HepG2 (cell line): ENCODE data around the gene LAMP1. TPM values are rescaled to one million over a fixed set of nuclear protein-coding genes. Genes with fewer than 3 reads are reported as not detected.
"Not testable (repeated sequence)": the region's sequence is repeated elsewhere in the genome, so short reads cannot be mapped to it uniquely, and the experiment has no call there.

Source experiments
- ATAC-seq: fragments of 200-7000 bp; cut with Tn5 transposase; 3 replicates; pipeline ENCODE4 v1.9.1; 2020; ENCODE audit warnings: mild to moderate bottlenecking, moderate library complexity
- BruUV-seq: library from RNA; stranded (reverse); fragments of 400-500 nt; replicated peaks from 2 replicates; lab custom pipeline; 2021; lab: Mats Ljungman, UMichigan
- CTCF ChIA-PET: fragments of 300-600 bp; formaldehyde crosslinking; extraction: SDS; loops from one replicate; lab custom pipeline; 2021; ENCODE audit warnings: low total read pairs, inconsistent platforms, low intra/inter-chr PET ratio; lab: Yijun Ruan, JAX
- POLR2A ChIA-PET: fragments of 350-600 bp; sonication (Branson Sonifier 250); formaldehyde crosslinking; loops from one replicate; lab custom pipeline; 2020; ENCODE audit warnings: antibody characterized with exemption, inconsistent platforms; lab: Yijun Ruan, JAX
- DNase-seq: peaks from one replicate; pipeline ENCODE4 v3.0.0-alpha.2; 2015; ENCODE audit warnings: low spot score
- FAIRE-seq: peaks from 3 replicates; lab custom pipeline; 2011; peaks lifted over from hg19 to GRCh38; lab: Jason Lieb, UNC
- H2AFZ ChIP-seq: one replicate; pipeline ENCODE4 v1.6.1; 2011; ENCODE audit warnings: low read length, inconsistent platforms
- H3K27ac ChIP-seq: fragments of 300-600 bp; 3 replicates; pipeline ENCODE4 v1.8.0; 2011; ENCODE audit warnings: mixed run types, mild to moderate bottlenecking, mixed read lengths, low read length, inconsistent platforms; ENCODE audit not compliant: insufficient read depth; ENCODE audit errors: extremely low read length
- H3K27me3 ChIP-seq, 2 experiments: fragments of 200-600 bp in 1 of 2; 2 replicates in 1 of 2; 3 replicates in 1 of 2; pipeline versions ENCODE4 v1.6.0 to v1.8.0; 2011; ENCODE audit warnings: low read length in 2 of 2, mild to moderate bottlenecking in 2 of 2, moderate library complexity in 2 of 2, inconsistent platforms in 1 of 2; ENCODE audit not compliant: insufficient read depth in 2 of 2, control insufficient read depth in 1 of 2
- H3K36me3 ChIP-seq, 2 experiments: fragments of 200-600 bp in 1 of 2; replicated peaks in 1 of 2; 2 replicates in 1 of 2; 3 replicates in 1 of 2; pipeline versions ENCODE4 v1.5.1 to v1.8.0; 2011; ENCODE audit warnings: low read length in 2 of 2, inconsistent platforms in 1 of 2; ENCODE audit not compliant: insufficient read depth in 2 of 2, control insufficient read depth in 1 of 2
- H3K4me1 ChIP-seq: 2 replicates; pipeline ENCODE4 v1.5.1; 2012; ENCODE audit warnings: low read length, inconsistent platforms; ENCODE audit not compliant: insufficient read depth
- H3K4me2 ChIP-seq: 2 replicates; pipeline ENCODE4 v1.6.0; 2011; ENCODE audit warnings: low read depth, low read length, inconsistent platforms
- H3K4me3 ChIP-seq, 3 experiments: fragments of 200-600 bp in 1 of 3; sonication (generic), shearing (Covaris generic) in 1 of 3; replicated peaks in 1 of 3; 2 replicates each; pipeline ENCODE4 v1.5.1; 2011 to 2016; ENCODE audit warnings: low read length in 3 of 3, inconsistent platforms in 2 of 3, low read depth in 2 of 3, mild to moderate bottlenecking in 2 of 3, control low read depth in 1 of 3, mixed read lengths in 1 of 3; ENCODE audit not compliant: insufficient read depth in 1 of 3
- H3K79me2 ChIP-seq: one replicate; pipeline ENCODE4 v1.6.1; 2011; ENCODE audit warnings: low read length, inconsistent platforms; ENCODE audit not compliant: insufficient read depth
- H3K9ac ChIP-seq: 2 replicates; pipeline ENCODE4 v1.6.0; 2011; ENCODE audit warnings: mild to moderate bottlenecking, low read depth, low read length, inconsistent platforms; ENCODE audit not compliant: insufficient read depth
- H3K9me3 ChIP-seq: 2 replicates; pipeline ENCODE4 v1.5.1; 2012; ENCODE audit warnings: mild to moderate bottlenecking, low read length
- H4K20me1 ChIP-seq: 2 replicates; pipeline ENCODE4 v1.6.0; 2011; ENCODE audit warnings: inconsistent platforms, mild to moderate bottlenecking, low read length, moderate library complexity; ENCODE audit not compliant: insufficient read depth
- MAFK ChIP-seq, 2 experiments: IDR thresholded peaks in 1 of 2; conservative IDR thresholded peaks in 1 of 2; 2 replicates each; pipeline ENCODE4 v1.6.1; 2011; ENCODE audit warnings: improper control_type of control experiment in 2 of 2, low read length in 2 of 2
- NFRKB ChIP-seq: fragments of 450-650 bp; IDR thresholded peaks from 2 replicates; pipeline ENCODE4 v1.6.1; 2017
- WGBS: methylation state at CpG from one replicate; pipeline ENCODE4 v1.1.6; 2017; ENCODE audit warnings: low lambda C conversion rate; 5-methylcytosine and 5-hydroxymethylcytosine counted together
- in situ Hi-C: cut with HindIII; loops from 2 replicates; pipeline ENCODE4 v1.10.0; 2017; ENCODE audit warnings: low pct_unique_long_range_greater_than_20kb; ENCODE audit not compliant: extremely low pct_ligation_motif_present
- intact Hi-C: fragments of 100-400 bp; cut with micrococcal nuclease; formaldehyde crosslinking; loops from one replicate; pipeline ENCODE4 v1.10.0; 2022; ENCODE audit not compliant: unreplicated experiment
- polyA plus RNA-seq, 8 experiments: library from polyadenylated mRNA; depleted of rRNA in 3 of 8; stranded (reverse) in 7 of 8; unstranded in 1 of 8; fragments of >200 nt; fragmentation: Illumina TruSeq in 4 of 8; extraction: Trizol in 4 of 8; gene quantifications; 2 replicates each; pipeline versions ENCODE4 v1.2.1 to v1.2.3, GENCODE V29; 2011 to 2016; ENCODE audit warnings: low read depth in 4 of 8, missing spikeins in 1 of 8, mixed read lengths in 1 of 8; ENCODE audit not compliant: insufficient read depth in 1 of 8
- total RNA-seq, 5 experiments: library from RNA; depleted of rRNA; stranded (reverse); fragments of >200 nt; fragmentation: Illumina TruSeq; extraction: Trizol; gene quantifications; 2 replicates each; pipeline ENCODE4 v1.2.3, GENCODE V29; 2016; ENCODE audit warnings: low read depth in 1 of 5
- TF ChIP-seq, protein P1 (sequence below): sonication (generic); formaldehyde crosslinking; IDR thresholded peaks from 2 replicates; pipeline ENCODE4 v1.8.0; 2022; ENCODE audit warnings: missing genetic modification reagents, low read depth, mild to moderate bottlenecking, borderline replicate concordance

Gene LAMP1
- total and polyA plus RNA-seq, 2 of the 13 experiments (the other 11 are each of a cell fraction or from before 2014, with no cell fraction given) = 103 to 112 TPM

DNA sequence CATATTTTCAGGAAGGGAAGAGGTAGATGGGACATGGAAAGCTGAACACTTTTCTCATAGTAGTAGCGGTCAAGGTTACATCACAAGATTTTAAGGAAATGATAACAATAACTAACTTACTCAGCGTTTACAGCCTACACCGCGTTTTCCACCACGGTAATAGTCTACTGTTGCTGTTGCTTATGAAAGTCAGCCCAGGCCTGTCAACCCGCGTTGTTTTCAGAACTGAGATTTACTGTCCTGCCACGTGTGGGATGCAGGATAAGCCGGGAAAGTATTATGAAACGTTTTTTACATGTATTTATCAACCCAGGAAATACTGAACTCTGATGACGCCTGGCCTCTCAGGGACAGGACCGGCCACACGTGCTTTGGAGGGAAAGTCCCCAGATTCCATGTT, 36.0 kb upstream of the LAMP1 start:
- intact Hi-C loops = no loop called here
- H3K4me1 ChIP-seq = no peaks in the 10 kb centered on the region
- ATAC-seq (no peak), FAIRE-seq (no peak), DNase-seq (no peak)
- WGBS = 92% methylated on average over 13 of the region's 13 CpGs
- ChIA-PET CTCF (no interaction called here), POLR2A (no interaction called here)
- no peak overlapping the region for H3K27ac ChIP-seq
- no peaks in the 10 kb centered on the region for H4K20me1 ChIP-seq
- TF ChIP-seq NFRKB (no peak), MAFK (conservative IDR thresholded peaks at IDR 0.05 in 1 of 2, IDR thresholded peaks at IDR 0.05 in 1 of 2; ENCODE audit: low read length in 2 of 2) (peak in 1 of 2 experiments; percentile 26; a peak in 1 of 4 replicates)
- TF ChIP-seq, protein P1, sequence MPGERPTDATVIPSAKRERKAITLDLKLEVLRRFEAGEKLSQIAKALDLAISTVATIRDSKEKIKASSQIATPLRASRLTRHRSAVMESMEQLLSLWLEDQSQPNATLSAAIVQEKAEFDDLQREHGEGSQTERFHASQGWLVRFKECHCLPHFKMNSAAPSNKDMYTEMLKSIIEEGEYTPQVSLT = no peak
- H3K9ac ChIP-seq = no peak overlapping the region
- no TSS peak for BruUV-seq
- H3K9me3 ChIP-seq = no peaks in the 10 kb centered on the region
- H3K27me3 ChIP-seq = no peaks in the 10 kb centered on the region
- no peak overlapping the region for H2AFZ ChIP-seq
- H3K4me2 ChIP-seq = no peak overlapping the region
- no peak overlapping the region for H3K4me3 ChIP-seq
- peaks cover 10 to 65% of the 10 kb centered on the region in 2 experiments for H3K36me3 ChIP-seq
- in situ Hi-C loops = no loop called here
- no peaks in the 10 kb centered on the region for H3K79me2 ChIP-seq

DNA sequence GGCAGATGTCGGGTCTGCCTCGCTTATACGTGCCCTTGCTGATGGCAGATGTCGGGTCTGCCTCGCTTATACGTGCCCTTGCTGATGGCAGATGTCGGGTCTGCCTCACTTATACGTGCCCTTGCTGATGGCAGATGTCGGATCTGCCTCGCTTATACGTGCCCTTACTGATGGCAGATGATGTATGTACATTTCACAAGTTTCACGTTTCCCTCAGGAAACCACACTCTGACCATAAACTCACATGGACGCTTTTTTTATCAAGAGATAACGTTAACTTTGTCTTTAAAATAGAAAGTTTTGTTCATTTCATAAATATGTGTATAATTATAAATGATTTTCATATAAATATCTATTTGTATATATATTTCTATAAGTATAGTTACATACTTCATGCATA, 34.0 kb upstream of the LAMP1 start:
- DNase-seq, H3K27me3 ChIP-seq, in situ Hi-C loops, H3K9ac ChIP-seq, BruUV-seq, H4K20me1 ChIP-seq, H2AFZ ChIP-seq, H3K27ac ChIP-seq, CTCF ChIA-PET, H3K4me2 ChIP-seq, FAIRE-seq, H3K9me3 ChIP-seq, H3K79me2 ChIP-seq, H3K4me3 ChIP-seq, ATAC-seq, POLR2A ChIA-PET, intact Hi-C loops, H3K4me1 ChIP-seq: not testable (repeated sequence)
- 95% methylated on average over 14 of the region's 14 CpGs for WGBS
- H3K36me3 ChIP-seq = peaks cover 7 to 47% of the 10 kb centered on the region in 2 experiments
